CD8-positive, alpha-beta memory T cell (primary cell): Measurements from ENCODE around the gene TLK1. TPM values are rescaled to one million over a fixed set of nuclear protein-coding genes. Genes with fewer than 3 reads are reported as not detected.
A peak's percentile ranks its signal among the peaks of the same experiment; 100 is the strongest.

Source experiments
- CTCF ChIA-PET: fragments of 350-600 bp; sonication (Branson Sonifier 250); formaldehyde crosslinking; loops from one replicate; lab custom pipeline; 2021; ENCODE audit warnings: antibody characterized with exemption; lab: Charles Lee
- POLR2A ChIA-PET: fragments of 350-600 bp; sonication (Branson Sonifier 250); formaldehyde crosslinking; loops from one replicate; lab custom pipeline; 2021; ENCODE audit warnings: antibody characterized with exemption; lab: Charles Lee
- DNase-seq, 5 donors: peaks; one replicate each; pipeline versions ENCODE4 v3.0.0 to v3.0.0-alpha.2; 2020 to 2022; ENCODE audit warnings: mixed read lengths in 1 of 5
- H3K27ac ChIP-seq: one replicate; pipeline ENCODE4 v1.7.0; 2013; ENCODE audit warnings: low read depth, mild to moderate bottlenecking, low read length, moderate library complexity
- H3K27me3 ChIP-seq: 2 replicates; pipeline ENCODE4 v1.7.0; 2013; ENCODE audit warnings: low read length, mild to moderate bottlenecking; ENCODE audit not compliant: insufficient read depth, poor library complexity, severe bottlenecking
- H3K36me3 ChIP-seq: 2 replicates; pipeline ENCODE4 v1.7.0; 2013; ENCODE audit warnings: mild to moderate bottlenecking, low read length, moderate library complexity; ENCODE audit not compliant: insufficient read depth
- H3K4me1 ChIP-seq: 2 replicates; pipeline ENCODE4 v1.7.0; 2013; ENCODE audit warnings: mild to moderate bottlenecking, low read length, moderate library complexity; ENCODE audit not compliant: insufficient read depth
- H3K4me3 ChIP-seq: 2 replicates; pipeline ENCODE4 v1.7.0; 2013; ENCODE audit warnings: mild to moderate bottlenecking, low read length
- H3K9me3 ChIP-seq: 2 replicates; pipeline ENCODE4 v1.7.0; 2013; ENCODE audit warnings: mild to moderate bottlenecking, low read length
- H3K27ac Mint-ChIP-seq, 8 donors: one replicate each; pipeline ENCODE4 v1.8.0; 2020 to 2021; ENCODE audit warnings: mixed read lengths in 8 of 8, mild to moderate bottlenecking in 6 of 8, inconsistent platforms in 3 of 8, moderate library complexity in 3 of 8
- H3K27me3 Mint-ChIP-seq, 2 donors: one replicate each; pipeline ENCODE4 v1.8.0; 2020 to 2021; ENCODE audit warnings: mixed read lengths in 2 of 2, mild to moderate bottlenecking in 1 of 2, moderate library complexity in 1 of 2
- H3K36me3 Mint-ChIP-seq, 3 donors: one replicate each; pipeline ENCODE4 v1.8.0; 2020 to 2021; ENCODE audit warnings: mixed read lengths in 3 of 3, inconsistent platforms in 1 of 3, mild to moderate bottlenecking in 1 of 3
- H3K4me1 Mint-ChIP-seq, 3 donors: one replicate each; pipeline ENCODE4 v1.8.0; 2020 to 2021; ENCODE audit warnings: mixed read lengths in 3 of 3, inconsistent platforms in 1 of 3, mild to moderate bottlenecking in 1 of 3
- H3K4me3 Mint-ChIP-seq, 7 donors: one replicate each; pipeline ENCODE4 v1.8.0; 2020 to 2021; ENCODE audit warnings: mixed read lengths in 7 of 7, mild to moderate bottlenecking in 6 of 7, moderate library complexity in 4 of 7, inconsistent platforms in 2 of 7
- H3K9me3 Mint-ChIP-seq, 5 donors: one replicate each; pipeline ENCODE4 v1.8.0; 2020 to 2022; ENCODE audit warnings: mixed read lengths in 5 of 5, mild to moderate bottlenecking in 3 of 5, moderate library complexity in 2 of 5, inconsistent platforms in 1 of 5
- polyA plus RNA-seq: library from polyadenylated mRNA; unstranded; fragments of 300-500 nt; fragmentation: Illumina TruSeq; gene quantifications from one replicate; pipeline ENCODE4 v1.2.3, GENCODE V29; 2021
- total RNA-seq, 2 experiments: library from RNA; stranded (reverse); gene quantifications; one replicate each; pipeline ENCODE4 v1.2.3, GENCODE V29; 2021

TLK1 gene
- total and polyA plus RNA-seq, 3 experiments from 2014 or later: 37.6 to 79.0 (median 73.2) TPM

- Mint-ChIP-seq H3K27me3 (no peaks in the 10 kb centered on the region), H3K4me1 (peaks cover 73 to 95% (median 94%) of the 10 kb centered on the region in 3 donors), H3K9me3 (no peaks in the 10 kb centered on the region), H3K27ac (peak overlapping the region in 4 of 8 donors; percentile 14 to 48 (median 18)), H3K36me3 (peaks cover 0 to 5% (median 0%) of the 10 kb centered on the region in 3 donors), H3K4me3 (peak overlapping the region in 5 of 7 donors; percentile 9 to 39 (median 20))
- no peak for DNase-seq
- Histone ChIP-seq H3K9me3 (no peaks in the 10 kb centered on the region), H3K4me1 (peaks cover 65% of the 10 kb centered on the region), H3K27me3 (no peaks in the 10 kb centered on the region), H3K4me3 (no peak overlapping the region), H3K27ac (no peak overlapping the region), H3K36me3 (no peaks in the 10 kb centered on the region)
- CTCF ChIA-PET: interaction anchor here (0.6 to 1.4 kb wide), 7 partner anchors 14 to 303 kb away, joined by 3 read pairs; no protein-coding TSS in a partner anchor
- POLR2A ChIA-PET: no interaction called here
Observed at GRCh38 chr2:171141320-171141719, 19.4 kb downstream of the TLK1 start.

GRCh38 chr2:171139860-171140259 lies 20.8 kb downstream of the TLK1 start:
- Histone ChIP-seq H3K4me1 (peaks cover 65% of the 10 kb centered on the region), H3K27me3 (no peaks in the 10 kb centered on the region), H3K36me3 (no peaks in the 10 kb centered on the region), H3K9me3 (no peaks in the 10 kb centered on the region), H3K27ac (no peak overlapping the region), H3K4me3 (no peak overlapping the region)
- Mint-ChIP-seq H3K4me1 (peaks cover 76 to 94% (median 92%) of the 10 kb centered on the region in 3 donors), H3K9me3 (no peaks in the 10 kb centered on the region), H3K4me3 (peak overlapping the region in 3 of 7 donors; percentile 37 to 75 (median 64)), H3K36me3 (peaks cover 0 to 8% (median 0%) of the 10 kb centered on the region in 3 donors), H3K27me3 (no peaks in the 10 kb centered on the region), H3K27ac (peak overlapping the region in 4 of 8 donors; percentile 11 to 44 (median 26))
- ChIA-PET CTCF (no interaction called here), POLR2A (no interaction called here)
- DNase-seq: no peak

DNA sequence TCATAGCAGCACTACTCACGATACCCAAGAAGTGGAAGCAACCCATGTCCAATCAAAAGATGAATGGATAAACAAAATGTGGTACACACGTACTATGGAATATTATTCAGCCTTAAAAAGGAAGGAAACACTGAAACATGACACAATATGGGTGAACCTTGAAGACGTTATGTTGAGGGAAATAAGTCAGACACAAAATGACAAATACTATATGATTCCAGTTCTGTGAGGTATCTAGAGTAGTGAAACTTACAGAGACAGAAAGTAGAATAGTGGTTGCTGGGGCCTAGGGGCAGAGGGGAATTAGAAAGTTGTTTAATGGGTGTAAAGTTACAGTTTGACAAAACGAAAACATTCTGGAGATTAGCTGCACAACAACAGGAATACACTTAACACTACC lies 24.7 kb downstream of the TLK1 start:
- H3K36me3 Mint-ChIP-seq: peaks cover 0 to 7% (median 3%) of the 10 kb centered on the region in 3 donors
- Histone ChIP-seq H3K9me3 (no peaks in the 10 kb centered on the region), H3K27me3 (no peaks in the 10 kb centered on the region), H3K4me1 (peaks cover 37% of the 10 kb centered on the region), H3K36me3 (no peaks in the 10 kb centered on the region), H3K27ac (no peak overlapping the region), H3K4me3 (no peak overlapping the region)
- H3K9me3 Mint-ChIP-seq: no peaks in the 10 kb centered on the region
- no peak for DNase-seq
- POLR2A ChIA-PET: no interaction called here
- CTCF ChIA-PET: no interaction called here
- H3K4me3 Mint-ChIP-seq: peak overlapping the region in 6 of 7 donors; percentile 15 to 68 (median 26)
- peak overlapping the region in 4 of 8 donors; percentile 1 to 87 (median 48) for H3K27ac Mint-ChIP-seq
- peaks cover 64 to 92% (median 89%) of the 10 kb centered on the region in 3 donors for H3K4me1 Mint-ChIP-seq
- H3K27me3 Mint-ChIP-seq: peaks cover 0 to 2% of the 10 kb centered on the region in 2 donors

DNA sequence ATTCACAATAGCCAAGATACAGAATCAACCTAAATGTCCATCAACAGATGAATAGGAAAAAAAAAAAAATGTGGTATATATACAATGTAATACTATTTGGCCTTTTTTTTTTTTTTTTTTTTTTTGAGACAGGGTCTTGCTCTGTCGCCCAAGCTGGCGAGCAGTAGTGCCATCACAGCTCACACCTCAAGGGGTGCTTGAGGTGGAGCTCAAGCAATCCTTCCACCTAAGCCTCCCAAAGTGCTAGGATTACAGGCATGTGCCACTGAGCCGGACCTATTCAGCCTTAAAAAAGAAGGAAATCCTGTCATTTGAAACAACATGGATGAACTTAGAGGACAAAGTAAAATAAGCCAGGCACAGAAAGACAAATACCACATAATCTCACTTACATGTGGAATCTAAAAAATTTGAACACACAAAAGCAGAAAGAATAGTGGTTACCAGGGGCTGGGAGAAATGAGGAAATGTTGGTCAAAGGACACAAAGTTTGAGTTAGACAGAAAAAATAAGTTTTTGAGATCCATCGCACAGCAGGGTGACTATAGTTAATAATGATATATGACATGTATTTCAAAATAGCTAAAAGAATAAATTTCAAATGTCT lies 26.0 kb downstream of the TLK1 start:
- peaks cover 24% of the 10 kb centered on the region for H3K4me1 ChIP-seq
- Mint-ChIP-seq H3K9me3 (no peaks in the 10 kb centered on the region), H3K36me3 (peaks cover 0 to 7% (median 3%) of the 10 kb centered on the region in 3 donors), H3K4me1 (peaks cover 61 to 91% (median 87%) of the 10 kb centered on the region in 3 donors), H3K4me3 (no peak overlapping the region), H3K27ac (no peak overlapping the region), H3K27me3 (peaks cover 0 to 2% of the 10 kb centered on the region in 2 donors)
- H3K4me3 ChIP-seq: no peak overlapping the region
- no peak for DNase-seq
- ChIA-PET CTCF (no interaction called here), POLR2A (no interaction called here)
- no peaks in the 10 kb centered on the region for H3K27me3 ChIP-seq
- H3K27ac ChIP-seq: no peak overlapping the region
- H3K9me3 ChIP-seq: no peaks in the 10 kb centered on the region
- H3K36me3 ChIP-seq: no peaks in the 10 kb centered on the region

- Histone ChIP-seq H3K27ac (no peak overlapping the region), H3K27me3 (no peaks in the 10 kb centered on the region), H3K4me3 (no peak overlapping the region), H3K9me3 (no peaks in the 10 kb centered on the region), H3K36me3 (no peaks in the 10 kb centered on the region), H3K4me1 (peaks cover 13% of the 10 kb centered on the region)
- no peak overlapping the region for H3K27ac Mint-ChIP-seq
- ChIA-PET CTCF (no interaction called here), POLR2A (no interaction called here)
- H3K9me3 Mint-ChIP-seq: no peaks in the 10 kb centered on the region
- no peak for DNase-seq
- H3K36me3 Mint-ChIP-seq: peaks cover 0 to 7% (median 3%) of the 10 kb centered on the region in 3 donors
- H3K4me1 Mint-ChIP-seq: peaks cover 65 to 88% (median 87%) of the 10 kb centered on the region in 3 donors
- H3K4me3 Mint-ChIP-seq: no peak overlapping the region
- peaks cover 0 to 2% of the 10 kb centered on the region in 2 donors for H3K27me3 Mint-ChIP-seq
Observed at GRCh38 chr2:171132086-171132485, 28.6 kb downstream of the TLK1 start.

DNA sequence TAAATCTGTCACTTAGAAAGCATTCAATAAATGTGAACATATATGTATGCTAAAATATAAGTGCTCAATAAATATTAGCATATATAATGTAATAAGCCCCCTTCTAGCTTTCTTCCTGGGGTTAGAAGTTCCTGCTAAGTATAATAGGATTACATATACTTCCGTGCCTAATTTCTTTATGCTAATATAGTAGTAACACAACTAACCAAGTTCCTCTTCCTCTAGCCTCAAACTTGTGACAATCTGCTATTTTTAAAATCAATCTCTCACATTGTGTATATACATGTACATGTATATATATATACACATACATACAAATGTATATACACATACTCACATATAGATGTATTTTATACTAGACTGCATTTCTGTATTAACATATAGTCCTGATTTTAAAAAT lies 32.2 kb downstream of the TLK1 start:
- no peaks in the 10 kb centered on the region for H3K9me3 ChIP-seq
- no peaks in the 10 kb centered on the region for H3K36me3 ChIP-seq
- H3K4me1 Mint-ChIP-seq: peaks cover 64 to 87% (median 84%) of the 10 kb centered on the region in 3 donors
- H3K27me3 Mint-ChIP-seq: peaks cover 0 to 2% of the 10 kb centered on the region in 2 donors
- H3K27me3 ChIP-seq: no peaks in the 10 kb centered on the region
- no peak overlapping the region for H3K27ac ChIP-seq
- no peak overlapping the region for H3K4me3 ChIP-seq
- H3K36me3 Mint-ChIP-seq: peaks cover 0 to 3% (median 3%) of the 10 kb centered on the region in 3 donors
- H3K4me3 Mint-ChIP-seq: no peak overlapping the region
- DNase-seq: no peak
- H3K9me3 Mint-ChIP-seq: no peaks in the 10 kb centered on the region
- ChIA-PET CTCF (no interaction called here), POLR2A (no interaction called here)
- no peak overlapping the region for H3K27ac Mint-ChIP-seq
- H3K4me1 ChIP-seq: peaks cover 3% of the 10 kb centered on the region

DNA sequence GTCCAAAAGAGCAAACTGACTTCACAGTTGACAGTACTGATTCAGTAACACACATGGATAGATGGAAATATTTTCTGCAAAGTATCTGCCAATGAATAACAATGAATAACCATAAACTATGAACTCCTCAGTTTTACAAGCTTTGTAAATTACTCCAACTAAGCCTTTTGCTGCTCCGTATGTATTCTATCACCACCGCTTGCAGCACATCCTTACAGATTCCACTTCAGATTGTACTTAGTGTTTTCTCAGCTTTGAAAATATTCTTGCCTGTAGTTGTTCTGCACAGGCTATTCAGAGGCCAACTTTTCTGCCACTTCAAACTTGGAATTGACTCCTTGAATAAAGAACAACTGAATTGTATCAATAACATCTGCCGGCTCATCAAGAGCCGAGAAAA lies 36.2 kb downstream of the TLK1 start:
- CTCF ChIA-PET: no interaction called here
- no peak for DNase-seq
- H3K9me3 ChIP-seq: no peaks in the 10 kb centered on the region
- Mint-ChIP-seq H3K9me3 (no peaks in the 10 kb centered on the region), H3K27ac (no peak overlapping the region), H3K4me3 (no peak overlapping the region), H3K27me3 (no peaks in the 10 kb centered on the region), H3K36me3 (no peaks in the 10 kb centered on the region), H3K4me1 (peaks cover 53 to 83% (median 79%) of the 10 kb centered on the region in 3 donors)
- no peak overlapping the region for H3K27ac ChIP-seq
- no peaks in the 10 kb centered on the region for H3K27me3 ChIP-seq
- H3K4me1 ChIP-seq: peaks cover 13% of the 10 kb centered on the region
- POLR2A ChIA-PET: no interaction called here
- no peaks in the 10 kb centered on the region for H3K36me3 ChIP-seq
- no peak overlapping the region for H3K4me3 ChIP-seq

GRCh38 chr2:171109571-171109970 lies 51.1 kb downstream of the TLK1 start:
- CTCF ChIA-PET: no interaction called here
- Histone ChIP-seq H3K27ac (no peak overlapping the region), H3K9me3 (no peaks in the 10 kb centered on the region), H3K4me1 (peaks cover 6% of the 10 kb centered on the region), H3K36me3 (peaks cover 5% of the 10 kb centered on the region), H3K27me3 (no peaks in the 10 kb centered on the region), H3K4me3 (no peak overlapping the region)
- H3K36me3 Mint-ChIP-seq: peaks cover 8 to 35% (median 11%) of the 10 kb centered on the region in 3 donors
- H3K9me3 Mint-ChIP-seq: peaks cover 0 to 3% (median 0%) of the 10 kb centered on the region in 5 donors
- no peaks in the 10 kb centered on the region for H3K27me3 Mint-ChIP-seq
- H3K4me1 Mint-ChIP-seq: peaks cover 56 to 79% (median 70%) of the 10 kb centered on the region in 3 donors
- peak overlapping the region in 1 of 7 donors; percentile 13 for H3K4me3 Mint-ChIP-seq
- H3K27ac Mint-ChIP-seq: peak overlapping the region in 6 of 8 donors; percentile 0 to 57 (median 34)
- no peak for DNase-seq
- POLR2A ChIA-PET: no interaction called here
